Thymus (tissue), 11 donors: ENCODE measurements around the gene CFAP43. TPM values are rescaled to one million over a fixed set of nuclear protein-coding genes. Genes with fewer than 3 reads are reported as not detected.

ENCODE experiments used
- DNase-seq, 9 donors: peaks; one replicate each; pipeline ENCODE4 v3.0.0-alpha.2; 2013; ENCODE audit warnings: low spot score in 9 of 9, low read depth in 6 of 9, missing footprints in 1 of 9
- H3K27ac ChIP-seq, 2 donors: one replicate each; pipeline ENCODE4 v1.5.1; 2013; ENCODE audit warnings: control low read depth in 1 of 2, low read depth in 1 of 2, low read length in 1 of 2, mild to moderate bottlenecking in 1 of 2, moderate library complexity in 1 of 2
- H3K27me3 ChIP-seq, 2 donors: one replicate each; pipeline ENCODE4 v1.5.1; 2013; ENCODE audit warnings: low read length in 1 of 2; ENCODE audit not compliant: control insufficient read depth in 2 of 2, insufficient read depth in 1 of 2
- H3K36me3 ChIP-seq, 2 donors: one replicate each; pipeline ENCODE4 v1.5.1; 2013; ENCODE audit warnings: low read length in 1 of 2, mild to moderate bottlenecking in 1 of 2, moderate library complexity in 1 of 2; ENCODE audit not compliant: control insufficient read depth in 2 of 2, insufficient read depth in 2 of 2
- H3K4me1 ChIP-seq, 2 donors: one replicate each; pipeline ENCODE4 v1.5.1; 2013; ENCODE audit warnings: low read length in 2 of 2; ENCODE audit not compliant: control insufficient read depth in 2 of 2, insufficient read depth in 2 of 2
- H3K4me3 ChIP-seq, 2 donors: one replicate each; pipeline ENCODE4 v1.5.1; 2013; ENCODE audit warnings: low read length in 2 of 2, control low read depth in 1 of 2, mild to moderate bottlenecking in 1 of 2
- H3K9me3 ChIP-seq, 2 donors: one replicate each; pipeline ENCODE4 v1.5.1; 2013; ENCODE audit warnings: low read length in 1 of 2, mild to moderate bottlenecking in 1 of 2; ENCODE audit not compliant: control insufficient read depth in 2 of 2, insufficient read depth in 1 of 2
- WGBS: extraction: QIAGEN DNeasy Blood & Tissue Kit; methylation state at CpG from one replicate; pipeline ENCODE4 v1.1.7; 2013; 5-methylcytosine and 5-hydroxymethylcytosine counted together
- polyA plus RNA-seq: library from polyadenylated mRNA; stranded (reverse); fragments of 200-250 nt; gene quantifications from one replicate; pipeline ENCODE4 v1.2.3, GENCODE V29; 2013
- total RNA-seq: library from RNA; stranded (reverse); fragments of 120-200 nt; gene quantifications from one replicate; pipeline ENCODE4 v1.2.4, GENCODE V29; 2013
- donor health status: healthy.

CFAP43 gene
- total and polyA plus RNA-seq, 2 donors = 0.52 to 2.7 TPM

DNA sequence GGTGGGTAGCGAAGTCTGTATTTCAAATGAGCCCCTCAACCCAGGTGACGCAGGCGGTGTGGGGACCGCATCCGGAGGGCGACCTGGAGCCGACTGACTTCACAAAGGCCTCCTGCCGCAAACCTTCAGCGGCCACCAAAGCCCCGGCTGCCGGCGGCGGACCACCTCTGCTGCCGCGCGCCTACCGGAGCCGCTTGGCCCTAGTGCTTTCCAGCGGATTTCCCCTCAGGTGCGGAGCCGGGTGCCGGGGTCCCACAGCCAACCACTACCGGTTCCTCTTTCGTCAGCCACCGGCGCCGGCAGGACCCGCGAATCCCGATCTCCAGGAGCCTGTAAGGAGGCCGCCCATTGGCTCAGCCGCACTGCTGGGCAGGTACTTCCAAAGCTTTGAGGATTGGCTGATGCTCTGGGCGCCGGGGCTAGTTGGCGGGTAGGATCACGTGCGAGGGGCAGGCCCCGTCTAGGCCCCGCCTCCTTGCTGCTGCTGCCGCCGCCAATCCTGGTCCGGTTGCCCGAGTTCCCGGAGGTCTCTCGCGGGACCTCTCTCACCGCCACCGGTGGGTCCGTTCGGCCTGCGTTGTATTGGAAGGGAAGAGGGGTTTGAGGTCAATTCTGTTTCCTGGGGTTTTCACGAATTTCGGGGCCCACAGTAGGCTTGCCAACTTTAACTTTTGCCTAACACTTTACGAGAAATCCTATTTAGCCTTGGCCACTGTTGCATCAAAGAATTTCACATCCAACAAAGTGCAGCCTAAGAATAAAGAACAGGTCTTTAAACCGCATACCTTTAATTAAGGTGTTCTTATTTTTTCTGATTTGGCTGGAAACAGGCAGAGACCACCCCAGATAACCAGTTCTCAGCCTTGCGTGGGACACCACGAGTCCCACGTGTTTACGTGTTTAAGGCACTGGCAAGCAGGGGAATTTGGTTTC, 36.8 kb upstream of the CFAP43 start, which contains the start of gene GSTO2:
GSTO2 (plus strand) TSS at position 472 of the 933 bp plus-strand sequence. CDS start 5,732 bp downstream, outside the sequence.
- Histone ChIP-seq H3K27me3 (no peaks in the 10 kb centered on the region), H3K9me3 (no peaks in the 10 kb centered on the region), H3K36me3 (peaks cover 7 to 30% of the 10 kb centered on the region in 2 donors), H3K4me1 (peaks cover 7 to 10% of the 10 kb centered on the region in 2 donors), H3K27ac (peak within 1 kb of the TSS; percentile 90 to 94), H3K4me3 (peak within 1 kb of the TSS; percentile 87 to 96)
- DNase-seq = peak; percentile 81 to 98 (median 92)
- WGBS = 2% methylated on average over 59 of the region's 59 CpGs

DNA sequence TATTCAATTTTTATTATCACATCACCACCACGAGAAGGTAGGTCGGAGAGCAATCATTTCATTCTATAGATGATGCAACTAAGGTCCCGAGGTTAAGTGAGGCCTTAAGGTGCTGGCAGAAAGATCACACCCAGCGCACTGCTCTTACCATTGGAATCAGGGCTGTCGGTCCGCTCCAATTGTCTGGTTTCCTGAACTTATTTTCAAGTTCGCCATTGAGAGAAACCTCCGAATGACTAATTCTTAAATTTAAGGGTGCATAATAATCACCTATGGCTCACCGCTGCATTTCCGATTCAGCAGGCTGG, 36.2 kb upstream of the CFAP43 start:
- WGBS = 19% methylated on average over 10 of the region's 10 CpGs
- Histone ChIP-seq H3K4me3 (peak overlapping the region; percentile 87 to 96), H3K4me1 (peaks cover 7 to 10% of the 10 kb centered on the region in 2 donors), H3K27ac (peak overlapping the region; percentile 90 to 94), H3K9me3 (no peaks in the 10 kb centered on the region), H3K36me3 (peaks cover 7 to 31% of the 10 kb centered on the region in 2 donors), H3K27me3 (no peaks in the 10 kb centered on the region)
- no peak for DNase-seq

DNA sequence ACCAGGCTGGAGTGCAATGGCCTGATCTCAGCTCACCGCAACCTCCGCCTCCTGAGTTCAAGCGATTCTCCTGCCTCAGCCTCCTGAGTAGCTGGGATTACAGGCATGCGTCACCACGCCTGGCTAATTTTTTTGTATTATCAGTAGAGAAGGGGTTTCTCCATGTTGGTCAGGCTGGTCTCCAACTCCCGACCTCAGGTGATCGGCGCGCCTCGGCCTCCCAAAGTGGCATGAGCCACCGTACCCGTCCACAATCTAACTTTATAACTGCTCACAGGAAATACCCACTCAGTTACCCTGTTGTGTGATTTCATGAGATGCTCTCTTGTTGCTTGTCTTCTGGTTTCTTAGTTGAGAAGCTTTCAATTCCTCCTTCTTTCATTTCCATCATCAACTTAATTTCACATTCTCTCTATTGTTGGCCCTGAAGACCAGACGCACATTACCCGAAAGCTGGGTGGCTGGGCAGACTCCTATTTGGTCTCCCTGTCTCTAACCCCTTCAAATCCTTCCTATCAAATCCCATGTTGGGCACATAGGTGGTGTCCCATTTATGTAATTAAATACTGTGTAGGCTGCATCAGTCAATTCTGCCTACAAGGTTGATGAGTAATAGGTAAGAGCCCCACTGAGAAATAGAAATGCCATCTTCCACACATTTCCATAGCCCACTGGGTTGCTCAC, 35.7 kb upstream of the CFAP43 start:
- DNase-seq = no peak
- WGBS = 96% methylated on average over 14 of the region's 14 CpGs
- Histone ChIP-seq H3K27ac (peak overlapping the region in 1 of 2 donors; percentile 90), H3K4me1 (peaks cover 7 to 10% of the 10 kb centered on the region in 2 donors), H3K4me3 (peak overlapping the region; percentile 87 to 96), H3K27me3 (no peaks in the 10 kb centered on the region), H3K9me3 (no peaks in the 10 kb centered on the region), H3K36me3 (peaks cover 7 to 36% of the 10 kb centered on the region in 2 donors)

DNA sequence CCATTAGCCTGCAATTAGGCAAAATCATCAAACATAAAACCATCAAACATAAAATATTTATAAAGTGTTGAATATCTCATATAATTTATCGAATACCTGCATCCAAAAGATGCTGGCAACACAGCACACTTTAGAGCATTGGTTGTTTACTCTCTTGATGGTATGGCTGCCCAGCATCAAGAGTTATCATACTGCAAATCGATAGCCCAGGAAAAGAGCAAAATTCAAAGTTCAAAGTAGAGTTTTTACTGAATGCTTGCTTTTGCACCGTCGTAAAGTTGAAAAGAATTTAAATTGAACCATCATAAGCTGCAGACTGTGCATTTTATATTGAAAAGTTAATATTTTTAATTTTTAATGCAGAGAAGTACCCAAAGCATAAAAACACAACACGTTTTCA, 32.6 kb upstream of the CFAP43 start:
- WGBS = 97% methylated on average over 5 of the region's 5 CpGs
- no peaks in the 10 kb centered on the region for H3K9me3 ChIP-seq
- H3K4me1 ChIP-seq = peaks cover 7 to 12% of the 10 kb centered on the region in 2 donors
- peaks cover 29 to 62% of the 10 kb centered on the region in 2 donors for H3K36me3 ChIP-seq
- H3K27ac ChIP-seq = no peak overlapping the region
- no peak for DNase-seq
- H3K27me3 ChIP-seq = no peaks in the 10 kb centered on the region
- H3K4me3 ChIP-seq = no peak overlapping the region

DNA sequence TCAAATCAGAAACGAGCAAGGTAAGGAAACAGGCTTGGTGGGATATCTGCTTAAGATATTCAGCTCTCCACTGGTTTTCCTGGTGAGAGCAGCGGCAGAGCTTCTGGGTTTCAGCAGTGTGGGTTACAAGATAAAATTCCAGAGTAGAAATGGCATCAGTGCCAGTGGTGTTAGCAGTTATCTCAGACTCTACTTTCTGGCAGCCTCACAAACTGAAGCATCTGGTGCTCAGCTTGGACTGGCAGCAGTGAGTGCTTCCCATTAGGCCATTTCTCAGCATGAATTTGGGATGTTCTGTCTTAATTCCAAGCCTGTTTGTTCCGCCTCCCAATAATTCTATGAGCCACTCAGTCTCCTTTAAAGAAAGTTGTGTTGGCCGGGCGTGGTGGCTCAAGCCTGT, 29.9 kb upstream of the CFAP43 start:
- DNase-seq = no peak
- Histone ChIP-seq H3K4me3 (no peak overlapping the region), H3K9me3 (no peaks in the 10 kb centered on the region), H3K36me3 (peaks cover 38 to 77% of the 10 kb centered on the region in 2 donors), H3K27me3 (no peaks in the 10 kb centered on the region), H3K4me1 (peaks cover under 1 to 2% of the 10 kb centered on the region in 2 donors), H3K27ac (no peak overlapping the region)
- 96% methylated on average over 5 of the region's 5 CpGs for WGBS

DNA sequence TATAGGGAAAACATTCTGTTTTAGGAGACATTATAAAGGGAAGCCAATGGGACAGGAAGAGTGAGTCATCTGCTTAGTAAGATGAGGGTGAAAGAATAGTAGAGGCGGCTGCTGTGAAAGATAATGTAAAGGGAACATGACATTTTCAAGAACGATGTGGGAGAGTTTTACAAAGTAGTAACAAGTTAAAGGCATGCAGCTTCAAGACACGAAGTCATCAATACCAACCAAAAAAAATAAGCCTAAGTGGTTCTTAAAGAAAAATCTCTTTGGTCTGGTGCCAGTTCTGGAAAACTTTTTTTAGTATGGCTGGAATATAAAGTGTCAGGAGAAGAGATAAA, 28.6 kb upstream of the CFAP43 start:
- Histone ChIP-seq H3K36me3 (peaks cover 35 to 65% of the 10 kb centered on the region in 2 donors), H3K27me3 (no peaks in the 10 kb centered on the region), H3K9me3 (no peaks in the 10 kb centered on the region), H3K27ac (no peak overlapping the region), H3K4me1 (peaks cover 5 to 7% of the 10 kb centered on the region in 2 donors), H3K4me3 (no peak overlapping the region)
- DNase-seq = no peak
- WGBS = 78% methylated on average over 3 of the region's 3 CpGs

DNA sequence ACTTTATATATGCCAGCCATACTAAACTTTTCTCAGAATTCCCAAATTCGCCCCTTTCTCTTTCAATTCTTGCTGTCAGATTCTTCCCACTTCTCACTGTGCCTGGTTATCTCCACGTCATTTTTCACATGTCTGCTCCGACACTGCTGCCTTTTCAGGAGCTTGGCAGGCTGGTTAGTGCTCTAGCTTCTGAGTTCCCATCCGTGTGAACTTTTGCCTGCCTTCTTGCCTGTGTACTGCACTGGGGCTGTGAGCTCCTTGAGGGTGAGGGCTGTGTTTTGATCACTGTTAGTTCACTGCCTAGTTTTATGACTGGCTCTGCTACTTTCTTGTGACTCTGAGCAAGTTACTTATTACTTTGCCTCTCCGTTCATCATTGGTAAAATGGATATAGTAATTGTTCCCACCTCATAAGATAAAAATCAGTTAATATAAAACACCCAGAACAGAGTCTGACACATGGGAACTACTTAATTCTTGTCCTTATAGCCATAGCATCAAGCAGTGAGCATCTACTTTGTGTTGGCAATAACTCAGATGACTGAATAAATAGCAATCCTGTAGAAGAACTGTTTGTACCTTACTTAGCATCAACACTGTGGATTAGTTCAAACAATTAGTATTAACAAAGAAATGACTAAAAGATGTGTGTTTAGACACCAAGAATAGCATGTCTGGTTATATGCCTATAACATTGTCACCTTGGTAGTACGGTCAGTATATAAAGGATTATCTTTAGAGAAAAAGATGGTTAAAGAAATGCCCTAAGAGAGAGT, 28.0 kb upstream of the CFAP43 start:
- 94% methylated on average over 6 of the region's 6 CpGs for WGBS
- no peak overlapping the region for H3K4me3 ChIP-seq

DNA sequence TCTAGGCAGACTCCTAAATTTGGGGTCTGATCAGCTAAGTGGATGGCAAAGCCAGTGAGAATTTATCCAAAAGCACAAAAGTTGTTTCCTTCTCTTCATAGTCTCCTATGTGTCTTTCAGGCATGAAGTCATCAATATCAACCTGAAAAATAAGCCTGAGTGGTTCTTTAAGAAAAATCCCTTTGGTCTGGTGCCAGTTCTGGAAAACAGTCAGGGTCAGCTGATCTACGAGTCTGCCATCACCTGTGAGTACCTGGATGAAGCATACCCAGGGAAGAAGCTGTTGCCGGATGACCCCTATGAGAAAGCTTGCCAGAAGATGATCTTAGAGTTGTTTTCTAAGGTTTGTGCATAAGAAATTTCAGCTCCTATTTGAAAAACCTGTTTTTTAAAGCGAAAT, 27.3 kb upstream of the CFAP43 start:
- Histone ChIP-seq H3K4me1 (peaks cover 8 to 11% of the 10 kb centered on the region in 2 donors), H3K36me3 (peaks cover 35 to 56% of the 10 kb centered on the region in 2 donors), H3K27me3 (no peaks in the 10 kb centered on the region), H3K4me3 (no peak overlapping the region), H3K27ac (no peak overlapping the region), H3K9me3 (no peaks in the 10 kb centered on the region)
- DNase-seq = no peak
- WGBS = 93% methylated on average over 3 of the region's 3 CpGs

More for the DNA sequence above, 28.0 kb upstream of the CFAP43 start:
- DNase-seq = no peak
- Histone ChIP-seq H3K4me1 (peaks cover 8 to 10% of the 10 kb centered on the region in 2 donors), H3K27ac (peak overlapping the region in 1 of 2 donors; percentile 72), H3K27me3 (no peaks in the 10 kb centered on the region), H3K36me3 (peaks cover 35 to 61% of the 10 kb centered on the region in 2 donors), H3K9me3 (no peaks in the 10 kb centered on the region)
